OCI-LY1 (cell line): ENCODE data around the gene UBE2R2.

Experiments used
- EZH2 ChIP-seq: fragments of 200-600 bp; sonication (generic), shearing (Covaris generic); IDR thresholded peaks from 2 replicates; pipeline ENCODE4 v1.8.0; 2017; ENCODE audit warnings: borderline replicate concordance, mixed run types, mild to moderate bottlenecking, antibody characterized with exemption, low read length, moderate library complexity, mixed read lengths
- TF ChIP-seq, protein P1 (sequence below): fragments of 200-600 bp; sonication (generic), shearing (Covaris generic); IDR thresholded peaks from 2 replicates; pipeline ENCODE4 v1.5.1; 2017; ENCODE audit warnings: mild to moderate bottlenecking, antibody characterized with exemption, low read length, moderate library complexity, mixed read lengths

GRCh38 chr9:33795819-33796218 lies 21.1 kb upstream of the UBE2R2 start:
- TF ChIP-seq, protein P1, sequence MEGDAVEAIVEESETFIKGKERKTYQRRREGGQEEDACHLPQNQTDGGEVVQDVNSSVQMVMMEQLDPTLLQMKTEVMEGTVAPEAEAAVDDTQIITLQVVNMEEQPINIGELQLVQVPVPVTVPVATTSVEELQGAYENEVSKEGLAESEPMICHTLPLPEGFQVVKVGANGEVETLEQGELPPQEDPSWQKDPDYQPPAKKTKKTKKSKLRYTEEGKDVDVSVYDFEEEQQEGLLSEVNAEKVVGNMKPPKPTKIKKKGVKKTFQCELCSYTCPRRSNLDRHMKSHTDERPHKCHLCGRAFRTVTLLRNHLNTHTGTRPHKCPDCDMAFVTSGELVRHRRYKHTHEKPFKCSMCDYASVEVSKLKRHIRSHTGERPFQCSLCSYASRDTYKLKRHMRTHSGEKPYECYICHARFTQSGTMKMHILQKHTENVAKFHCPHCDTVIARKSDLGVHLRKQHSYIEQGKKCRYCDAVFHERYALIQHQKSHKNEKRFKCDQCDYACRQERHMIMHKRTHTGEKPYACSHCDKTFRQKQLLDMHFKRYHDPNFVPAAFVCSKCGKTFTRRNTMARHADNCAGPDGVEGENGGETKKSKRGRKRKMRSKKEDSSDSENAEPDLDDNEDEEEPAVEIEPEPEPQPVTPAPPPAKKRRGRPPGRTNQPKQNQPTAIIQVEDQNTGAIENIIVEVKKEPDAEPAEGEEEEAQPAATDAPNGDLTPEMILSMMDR, result no peak
- no peak for TF ChIP-seq EZH2
